Hindlimb muscle (tissue), 1 donor: ENCODE measurements around the gene CA11. TPM values are rescaled to one million over a fixed set of nuclear protein-coding genes. Genes with fewer than 3 reads are reported as not detected.

Source experiments
- polyA plus RNA-seq: library from polyadenylated mRNA; unstranded; fragments of 120-200 nt; gene quantifications from one replicate; pipeline ENCODE4 v1.2.1, GENCODE V29; 2013; ENCODE audit not compliant: insufficient read length

The CA11 gene
- polyA plus RNA-seq, 1 donor: 7.8 TPM

Other genes with a start within 250 kb of the CA11 start
- gene GRWD1, start 200.2 kb downstream of the CA11 start, polyA plus RNA-seq: 26.2 TPM
- gene KCNJ14, start 190.6 kb downstream of the CA11 start, polyA plus RNA-seq: 1.2 TPM
- gene CYTH2, start 176.8 kb downstream of the CA11 start, polyA plus RNA-seq: 49.3 TPM
- 0.09 TPM for gene LMTK3, start 134.4 kb downstream of the CA11 start, polyA plus RNA-seq
- 0.32 TPM for gene SULT2B1, start 94.0 kb downstream of the CA11 start, polyA plus RNA-seq
- not detected for gene SPACA4, start 39.4 kb downstream of the CA11 start, polyA plus RNA-seq
- 0.44 TPM for gene FAM83E, start 31.1 kb downstream of the CA11 start, polyA plus RNA-seq
- 1,775 TPM for gene RPL18, start 27.0 kb downstream of the CA11 start, polyA plus RNA-seq
- 10.7 TPM for gene SPHK2, start 26.7 kb downstream of the CA11 start, polyA plus RNA-seq
- 7.9 TPM for gene DBP, start 8.8 kb downstream of the CA11 start, polyA plus RNA-seq
- gene NTN5, start 26.8 kb upstream of the CA11 start, polyA plus RNA-seq: 0.72 TPM
- 1.2 TPM for gene FUT2, start 49.8 kb upstream of the CA11 start, polyA plus RNA-seq
- 192 TPM for gene MAMSTR, start 73.5 kb upstream of the CA11 start, polyA plus RNA-seq
- gene RASIP1, start 94.4 kb upstream of the CA11 start, polyA plus RNA-seq: 32.8 TPM
- 0.96 TPM for gene IZUMO1, start 100.7 kb upstream of the CA11 start, polyA plus RNA-seq
- gene FUT1, start 106.5 kb upstream of the CA11 start, polyA plus RNA-seq: 1.2 TPM
- not detected for gene FGF21, start 109.3 kb upstream of the CA11 start, polyA plus RNA-seq
- 28.5 TPM for gene BCAT2, start 164.8 kb upstream of the CA11 start, polyA plus RNA-seq
- 3.8 TPM for gene HSD17B14, start 190.3 kb upstream of the CA11 start, polyA plus RNA-seq
- gene PLEKHA4, start 222.4 kb upstream of the CA11 start, polyA plus RNA-seq: 40.4 TPM
- gene PPP1R15A, start 226.2 kb upstream of the CA11 start, polyA plus RNA-seq: 59.4 TPM